GM12891 (cell line): ENCODE results near the gene SMG7. TPM values are rescaled to one million over a fixed set of nuclear protein-coding genes. Genes with fewer than 3 reads are reported as not detected.
"Not testable (repeated sequence)": the region's sequence is repeated elsewhere in the genome, so short reads cannot be mapped to it uniquely, and the experiment has no call there.

Experiments used
- DNase-seq: peaks from one replicate; pipeline ENCODE4 v3.0.0; 2011; ENCODE audit warnings: low spot score; ENCODE audit not compliant: insufficient read length
- FAIRE-seq: peaks from 2 replicates; lab custom pipeline; 2011; peaks lifted over from hg19 to GRCh38; lab: Jason Lieb, UNC
- PAX5 ChIP-seq: IDR thresholded peaks from 2 replicates; pipeline ENCODE4 v1.6.1; 2011; ENCODE audit warnings: low read length, moderate library complexity, mild to moderate bottlenecking; ENCODE audit not compliant: insufficient read depth, severe bottlenecking
- POLR2A ChIP-seq: IDR thresholded peaks from 2 replicates; pipeline ENCODE4 v1.6.1; 2011; ENCODE audit warnings: low read depth, low read length, control low read depth
- POLR2AphosphoS5 ChIP-seq: IDR thresholded peaks from 2 replicates; pipeline ENCODE4 v1.6.1; 2011; ENCODE audit warnings: low read depth, low read length, control low read depth
- POU2F2 ChIP-seq: IDR thresholded peaks from 2 replicates; pipeline ENCODE4 v1.6.1; 2011; ENCODE audit warnings: low read depth, mild to moderate bottlenecking, control low read depth, low read length, moderate library complexity
- SPI1 ChIP-seq: IDR thresholded peaks from 2 replicates; pipeline ENCODE4 v1.6.1; 2011; ENCODE audit warnings: low read depth, low read length, control low read depth
- TAF1 ChIP-seq: IDR thresholded peaks from 2 replicates; pipeline ENCODE4 v1.6.1; 2011; ENCODE audit warnings: low read depth, low read length, control low read depth
- polyA plus RNA-seq: library from polyadenylated mRNA; unstranded; fragments of >200 nt; gene quantifications from one replicate; pipeline ENCODE4 v1.2.1, GENCODE V29; 2012; ENCODE audit warnings: low read depth, missing spikeins, inconsistent platforms; ENCODE audit not compliant: missing spikeins

The SMG7 gene, protein sequence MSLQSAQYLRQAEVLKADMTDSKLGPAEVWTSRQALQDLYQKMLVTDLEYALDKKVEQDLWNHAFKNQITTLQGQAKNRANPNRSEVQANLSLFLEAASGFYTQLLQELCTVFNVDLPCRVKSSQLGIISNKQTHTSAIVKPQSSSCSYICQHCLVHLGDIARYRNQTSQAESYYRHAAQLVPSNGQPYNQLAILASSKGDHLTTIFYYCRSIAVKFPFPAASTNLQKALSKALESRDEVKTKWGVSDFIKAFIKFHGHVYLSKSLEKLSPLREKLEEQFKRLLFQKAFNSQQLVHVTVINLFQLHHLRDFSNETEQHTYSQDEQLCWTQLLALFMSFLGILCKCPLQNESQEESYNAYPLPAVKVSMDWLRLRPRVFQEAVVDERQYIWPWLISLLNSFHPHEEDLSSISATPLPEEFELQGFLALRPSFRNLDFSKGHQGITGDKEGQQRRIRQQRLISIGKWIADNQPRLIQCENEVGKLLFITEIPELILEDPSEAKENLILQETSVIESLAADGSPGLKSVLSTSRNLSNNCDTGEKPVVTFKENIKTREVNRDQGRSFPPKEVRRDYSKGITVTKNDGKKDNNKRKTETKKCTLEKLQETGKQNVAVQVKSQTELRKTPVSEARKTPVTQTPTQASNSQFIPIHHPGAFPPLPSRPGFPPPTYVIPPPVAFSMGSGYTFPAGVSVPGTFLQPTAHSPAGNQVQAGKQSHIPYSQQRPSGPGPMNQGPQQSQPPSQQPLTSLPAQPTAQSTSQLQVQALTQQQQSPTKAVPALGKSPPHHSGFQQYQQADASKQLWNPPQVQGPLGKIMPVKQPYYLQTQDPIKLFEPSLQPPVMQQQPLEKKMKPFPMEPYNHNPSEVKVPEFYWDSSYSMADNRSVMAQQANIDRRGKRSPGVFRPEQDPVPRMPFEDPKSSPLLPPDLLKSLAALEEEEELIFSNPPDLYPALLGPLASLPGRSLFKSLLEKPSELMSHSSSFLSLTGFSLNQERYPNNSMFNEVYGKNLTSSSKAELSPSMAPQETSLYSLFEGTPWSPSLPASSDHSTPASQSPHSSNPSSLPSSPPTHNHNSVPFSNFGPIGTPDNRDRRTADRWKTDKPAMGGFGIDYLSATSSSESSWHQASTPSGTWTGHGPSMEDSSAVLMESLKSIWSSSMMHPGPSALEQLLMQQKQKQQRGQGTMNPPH
- 23.3 TPM for polyA plus RNA-seq

DNA sequence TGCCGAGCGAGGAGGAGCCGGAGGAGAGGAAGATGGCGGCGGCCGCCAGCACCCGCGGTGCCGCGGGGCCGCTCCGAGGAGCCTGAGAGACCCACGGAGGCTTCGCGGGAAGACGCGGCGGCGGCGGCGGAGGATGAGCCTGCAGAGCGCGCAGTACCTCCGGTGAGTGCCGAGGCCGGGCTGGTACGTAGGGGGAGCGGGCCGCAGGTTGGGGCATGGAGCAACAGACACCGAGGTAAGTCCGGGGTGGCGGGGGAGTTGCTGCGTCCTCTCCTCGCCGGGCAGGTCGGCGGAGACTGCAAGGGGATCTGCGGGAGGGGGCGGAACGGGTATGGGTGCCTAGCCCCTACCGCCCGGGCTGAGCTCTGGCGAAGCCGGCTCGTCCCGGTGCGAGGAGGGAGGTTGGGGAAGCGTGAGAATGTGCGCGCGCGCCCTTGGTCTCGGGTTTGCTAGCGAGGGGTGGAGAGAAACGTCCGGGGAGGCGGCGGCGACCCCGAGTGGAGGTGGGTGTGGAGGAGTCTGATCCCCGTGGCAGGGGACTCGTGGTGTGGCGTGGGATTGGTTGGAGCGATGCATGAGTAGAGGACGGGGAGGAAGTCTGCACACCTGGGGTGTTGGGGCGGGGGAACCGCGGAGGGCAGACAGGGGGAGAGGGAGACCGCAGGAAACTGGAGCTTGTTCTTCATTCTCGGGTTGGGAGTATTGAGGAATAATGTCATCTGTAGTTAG, at the start of gene SMG7:
Gene SMG7, plus strand, starts transcription at position 12 of the 729 bp plus-strand sequence. Its CDS starts 122 bp downstream, at position 134.
- TF ChIP-seq SPI1 (peak; percentile 48; the same call in 1 of the 2 replicates), POU2F2 (no peak), TAF1 (0 out of 2 replicates have a peak, but pooled peaks have one; percentile 34), POLR2A (peak; percentile 20; the same call in 1 of the 2 replicates)
- FAIRE-seq (peak; percentile 45), DNase-seq (peak; percentile 13)

DNA sequence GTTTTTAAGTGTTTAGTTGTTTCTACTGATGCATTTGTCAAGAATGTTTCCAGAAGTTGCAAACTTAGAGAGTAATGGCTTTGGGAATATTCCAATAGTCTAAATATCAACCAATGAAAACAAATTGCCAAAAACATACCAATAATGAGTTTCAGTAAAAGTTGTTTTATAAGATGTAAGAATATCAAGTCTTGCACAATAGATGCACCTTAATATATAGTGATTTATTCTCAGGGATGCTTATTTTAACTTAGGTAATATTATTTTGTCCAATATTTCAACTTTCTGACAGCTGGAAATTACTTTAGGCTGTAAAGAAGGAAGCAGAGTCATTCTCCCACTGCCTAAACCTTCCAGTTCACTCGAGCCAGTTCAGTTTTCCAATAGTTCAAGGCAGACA, 48.8 kb upstream of the SMG7 start:
- TF ChIP-seq TAF1 (no peak), SPI1 (no peak), POLR2AphosphoS5 (no peak), POLR2A (no peak), POU2F2 (no peak), PAX5 (no peak)
- DNase-seq, result no peak
- no peak for FAIRE-seq

GRCh38 chr1:183424691-183425090, 47.6 kb upstream of the SMG7 start:
- TF ChIP-seq TAF1, result no peak
- no peak for TF ChIP-seq POLR2AphosphoS5
- TF ChIP-seq PAX5, result no peak
- no peak for TF ChIP-seq POU2F2
- no peak for TF ChIP-seq SPI1
- TF ChIP-seq POLR2A, result no peak
- FAIRE-seq (no peak), DNase-seq (no peak)

DNA sequence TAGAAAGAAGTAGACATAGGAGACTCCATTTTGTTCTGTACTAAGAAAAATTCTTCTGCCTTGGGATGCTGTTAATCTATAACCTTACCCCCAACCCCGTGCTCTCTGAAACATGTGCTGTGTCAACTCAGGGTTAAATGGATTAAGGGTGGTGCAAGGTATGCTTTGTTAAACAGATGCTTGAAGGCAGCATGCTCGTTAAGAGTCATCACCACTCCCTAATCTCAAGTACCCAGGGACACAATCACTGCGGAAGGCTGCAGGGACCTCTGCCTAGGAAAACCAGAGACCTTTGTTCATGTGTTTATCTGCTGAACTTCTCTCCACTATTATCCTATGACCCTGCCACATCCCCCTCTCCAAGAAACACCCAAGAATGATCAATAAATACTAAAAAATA, 44.7 kb upstream of the SMG7 start:
- not testable (repeated sequence) for DNase-seq, FAIRE-seq

DNA sequence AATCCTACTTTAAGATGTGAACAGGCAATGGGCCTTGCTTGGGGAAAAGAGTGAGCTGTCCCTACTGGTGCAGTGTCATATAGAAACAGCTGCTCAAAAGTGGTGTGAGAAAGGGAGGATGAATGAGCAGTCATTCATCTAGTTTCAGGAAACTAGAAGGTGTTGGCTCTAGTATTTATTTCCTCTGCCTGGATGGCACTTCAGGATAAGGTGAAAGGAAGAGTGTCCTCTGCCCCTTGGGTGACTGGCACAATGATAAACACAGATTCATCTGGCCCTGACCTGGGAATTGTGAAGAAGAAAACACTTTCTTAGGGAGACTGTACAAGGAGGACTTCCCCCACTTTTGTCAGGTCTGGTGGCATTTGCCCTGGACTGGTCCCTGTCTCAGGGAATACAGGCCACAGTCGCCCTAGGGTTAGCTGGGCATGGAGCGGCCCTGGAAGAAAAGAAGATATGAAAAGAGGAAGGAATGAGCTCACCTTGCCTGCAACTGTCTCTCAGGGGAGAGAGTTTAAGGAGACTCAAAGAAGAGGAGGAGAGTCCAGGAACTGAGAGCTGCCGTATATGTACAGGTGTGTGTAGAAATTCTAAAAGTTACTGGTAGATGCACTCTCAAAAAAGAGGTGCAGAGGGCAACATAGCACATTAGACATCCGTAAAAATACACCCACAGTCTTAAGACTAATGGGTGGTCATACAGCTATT, 40.3 kb upstream of the SMG7 start:
- no peak for TF ChIP-seq POLR2A
- TF ChIP-seq POLR2AphosphoS5, result no peak
- TF ChIP-seq TAF1, result no peak
- no peak for TF ChIP-seq PAX5
- no peak for TF ChIP-seq POU2F2
- no peak for TF ChIP-seq SPI1
- DNase-seq (no peak), FAIRE-seq (no peak)

DNA sequence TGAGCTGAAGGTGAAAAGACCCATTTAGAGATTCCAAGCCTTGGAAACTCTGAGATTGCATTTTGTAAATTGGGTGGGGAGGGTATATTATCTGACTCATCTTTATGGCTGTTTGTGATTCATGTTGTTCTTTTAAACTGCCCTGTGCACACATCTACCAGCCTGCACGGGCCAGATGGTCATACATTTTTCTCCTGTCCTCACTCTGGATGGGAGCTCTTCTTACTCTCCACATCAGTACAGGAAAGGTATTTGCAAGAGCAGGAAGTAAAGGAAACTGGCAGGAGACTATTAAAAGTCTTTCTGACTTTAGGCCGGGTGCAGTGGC, 39.8 kb upstream of the SMG7 start:
- FAIRE-seq, result no peak
- TF ChIP-seq POU2F2, result no peak
- TF ChIP-seq PAX5, result no peak
- TF ChIP-seq POLR2A, result no peak
- TF ChIP-seq SPI1, result no peak
- TF ChIP-seq POLR2AphosphoS5, result no peak
- TF ChIP-seq TAF1, result no peak
- no peak for DNase-seq

GRCh38 chr1:183433703-183434102, 38.6 kb upstream of the SMG7 start:
- no peak for DNase-seq
- TF ChIP-seq POU2F2, result no peak
- TF ChIP-seq POLR2AphosphoS5, result no peak
- no peak for TF ChIP-seq TAF1
- no peak for TF ChIP-seq SPI1
- TF ChIP-seq POLR2A, result no peak
- no peak for TF ChIP-seq PAX5
- no peak for FAIRE-seq

GRCh38 chr1:183435497-183435896, 36.8 kb upstream of the SMG7 start:
- TF ChIP-seq SPI1 (no peak), POLR2A (no peak), TAF1 (no peak), POU2F2 (no peak), PAX5 (no peak), POLR2AphosphoS5 (no peak)
- no peak for FAIRE-seq
- DNase-seq, result no peak
